ENCODE data around the gene CD84.
"Not testable (repeated sequence)": the region's sequence is repeated elsewhere in the genome, so short reads cannot be mapped to it uniquely, and the experiment has no call there.

Gene CD84

GRCh38 chr1:160579216-160579701 lies at the start of gene CD84:
CD84 (minus strand) TSS chr1:160579496; CDS start chr1:160579437, 59 bp downstream.
- no peak for DNase-seq (ENCODE audit: low read depth in 2 of 3, low spot score in 2 of 3)

DNA sequence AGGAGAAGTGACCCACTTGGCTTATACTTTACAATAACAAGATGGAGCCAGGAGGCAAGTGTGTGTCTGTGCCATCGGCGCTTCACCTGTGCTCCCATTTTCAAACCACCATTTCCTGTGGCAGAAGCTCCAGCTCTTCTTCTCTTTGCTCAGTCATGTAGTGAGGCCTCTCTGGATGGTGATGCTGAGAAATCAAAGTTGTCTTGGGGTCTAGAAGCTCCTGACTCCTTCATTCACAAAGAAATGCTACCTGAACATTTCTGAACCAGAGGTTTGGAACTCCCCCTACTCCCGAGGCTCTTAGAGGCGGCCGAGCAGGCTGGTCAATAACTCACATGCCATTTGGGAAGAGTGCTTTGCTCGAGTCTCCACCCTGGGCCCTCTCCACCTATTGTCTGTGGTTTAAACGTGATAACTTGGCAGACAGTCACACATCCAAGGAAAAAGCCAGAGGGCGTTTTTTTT lies 49.5 kb upstream of the CD84 start:
- DNase-seq (ENCODE audit: low read depth in 2 of 3, low spot score in 2 of 3) = no peak

- not testable (repeated sequence) for DNase-seq (ENCODE audit: low read depth in 2 of 3, low spot score in 2 of 3)
Observed at GRCh38 chr1:160627677-160628289, 48.5 kb upstream of the CD84 start.

DNA sequence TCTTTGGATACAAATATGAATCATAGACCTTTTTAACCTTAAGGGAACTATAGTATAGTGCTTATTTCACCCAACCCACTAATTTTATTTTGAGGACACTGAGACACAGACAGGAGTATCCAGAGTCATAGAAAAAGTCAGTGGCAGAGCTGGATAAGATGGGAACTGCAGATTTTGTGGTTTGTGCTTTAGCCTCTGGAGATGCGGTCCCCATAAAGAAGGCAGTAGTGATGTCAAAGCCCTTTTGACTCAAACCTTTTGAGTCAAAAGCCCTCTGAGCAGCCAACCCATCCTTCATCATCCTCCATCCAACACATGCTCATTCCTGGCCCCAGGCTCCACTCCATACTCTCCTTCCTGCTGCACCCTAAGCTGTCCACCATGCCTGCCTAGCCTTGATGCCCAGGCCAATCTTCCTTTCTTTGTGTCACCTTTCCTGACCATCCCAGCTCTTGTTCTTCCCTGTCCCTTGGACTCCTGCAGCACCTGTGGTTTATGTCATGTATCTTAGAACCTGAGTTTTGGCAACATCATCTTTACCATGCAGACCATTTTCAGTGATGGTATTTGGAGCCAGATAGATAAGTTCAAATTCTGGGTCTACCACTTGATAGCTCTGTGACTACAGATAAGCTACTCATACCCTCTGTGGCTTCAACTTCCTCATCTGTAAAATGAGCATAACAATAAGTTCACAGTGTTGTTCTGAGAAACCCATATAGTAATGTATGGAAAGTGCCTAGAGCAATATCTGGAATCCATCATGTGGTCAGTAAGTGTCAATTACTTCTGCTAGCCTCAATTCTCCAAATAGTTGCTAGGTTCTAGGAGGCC lies 47.4 kb upstream of the CD84 start:
- DNase-seq (ENCODE audit: low read depth in 2 of 3, low spot score in 2 of 3) = no peak

DNA sequence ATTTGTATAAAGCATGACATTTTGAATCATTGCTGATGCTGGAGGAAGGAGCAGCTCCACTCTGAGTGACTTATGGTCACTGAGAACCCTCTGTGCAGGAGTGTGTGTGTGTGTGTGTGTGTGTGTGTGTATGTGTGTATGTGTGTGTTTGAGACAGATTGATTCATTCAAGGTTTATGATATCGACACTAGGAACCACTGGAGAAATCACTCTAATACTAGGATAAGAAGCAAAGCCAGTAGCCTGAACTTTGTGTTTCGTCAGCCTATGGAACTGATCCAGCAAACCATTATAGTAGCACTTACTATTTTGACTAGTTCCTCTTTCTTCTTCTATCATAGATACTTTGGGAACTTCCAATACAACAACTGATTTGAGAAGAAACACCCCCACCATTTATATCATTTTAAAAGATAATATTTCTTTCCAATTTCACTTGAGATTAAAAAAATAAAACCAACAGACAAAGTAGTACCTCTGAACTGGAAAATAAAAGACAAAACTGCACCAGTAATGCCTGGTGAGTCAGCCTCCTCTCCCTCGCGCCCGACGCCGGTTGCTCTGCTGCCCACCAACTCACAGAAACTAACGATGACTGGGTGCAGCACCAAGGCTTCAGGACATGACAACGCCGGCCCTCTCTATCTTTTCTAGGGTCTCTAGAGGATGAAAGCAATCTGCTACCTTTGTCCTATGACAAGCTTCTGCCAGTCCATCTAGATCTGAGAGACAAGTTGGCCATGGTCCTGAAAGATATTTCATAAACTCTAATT lies 46.6 kb upstream of the CD84 start:
- peak in 1 of 3 experiments; percentile 55 for DNase-seq (ENCODE audit: low read depth in 2 of 3, low spot score in 2 of 3)

DNA sequence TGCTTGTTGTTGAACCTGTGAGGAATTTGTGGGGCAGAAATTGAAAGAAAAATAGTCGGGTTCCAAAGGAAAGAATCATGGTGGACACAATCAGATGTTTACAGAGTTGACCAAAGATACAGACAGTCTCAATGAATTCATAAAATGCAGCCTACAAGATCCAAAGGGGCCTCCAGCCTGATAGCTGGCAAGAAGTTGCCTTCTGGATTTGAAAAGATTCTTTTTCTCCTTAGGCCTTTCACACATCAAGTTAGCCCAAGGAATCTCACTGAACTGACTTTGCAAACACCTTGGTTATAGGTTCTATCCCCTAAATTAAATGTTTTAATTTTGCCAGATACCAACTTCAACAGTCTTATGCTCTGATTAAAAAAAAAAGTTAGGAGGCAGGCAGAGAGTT lies 46.0 kb upstream of the CD84 start:
- no peak for DNase-seq (ENCODE audit: low read depth in 2 of 3, low spot score in 2 of 3)

GRCh38 chr1:160624464-160624863 lies 45.2 kb upstream of the CD84 start:
- DNase-seq (ENCODE audit: low read depth in 2 of 3, low spot score in 2 of 3) = no peak

GRCh38 chr1:160623862-160624261 lies 44.6 kb upstream of the CD84 start:
- DNase-seq (ENCODE audit: low read depth in 2 of 3, low spot score in 2 of 3) = no peak

DNA sequence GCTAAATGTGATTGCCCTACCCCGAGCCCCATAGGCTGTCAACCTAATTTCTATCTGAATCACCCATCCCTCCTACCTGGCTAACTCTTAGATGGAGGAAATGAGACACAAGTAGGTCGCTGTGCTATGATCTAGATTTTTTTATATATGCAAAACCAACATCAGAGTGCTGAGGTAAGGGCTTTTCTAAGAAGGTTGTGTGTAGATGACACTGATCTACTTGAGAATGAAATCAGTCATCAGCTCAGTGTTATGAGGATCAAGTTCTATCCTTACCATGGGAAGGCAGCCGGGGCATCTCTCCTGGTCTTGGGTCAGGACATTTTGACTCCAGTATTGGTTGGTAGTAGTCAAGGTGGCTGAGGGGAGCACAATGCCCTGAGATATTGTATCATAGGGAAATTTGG lies 43.9 kb upstream of the CD84 start:
- no peak for DNase-seq (ENCODE audit: low read depth in 2 of 3, low spot score in 2 of 3)

DNA sequence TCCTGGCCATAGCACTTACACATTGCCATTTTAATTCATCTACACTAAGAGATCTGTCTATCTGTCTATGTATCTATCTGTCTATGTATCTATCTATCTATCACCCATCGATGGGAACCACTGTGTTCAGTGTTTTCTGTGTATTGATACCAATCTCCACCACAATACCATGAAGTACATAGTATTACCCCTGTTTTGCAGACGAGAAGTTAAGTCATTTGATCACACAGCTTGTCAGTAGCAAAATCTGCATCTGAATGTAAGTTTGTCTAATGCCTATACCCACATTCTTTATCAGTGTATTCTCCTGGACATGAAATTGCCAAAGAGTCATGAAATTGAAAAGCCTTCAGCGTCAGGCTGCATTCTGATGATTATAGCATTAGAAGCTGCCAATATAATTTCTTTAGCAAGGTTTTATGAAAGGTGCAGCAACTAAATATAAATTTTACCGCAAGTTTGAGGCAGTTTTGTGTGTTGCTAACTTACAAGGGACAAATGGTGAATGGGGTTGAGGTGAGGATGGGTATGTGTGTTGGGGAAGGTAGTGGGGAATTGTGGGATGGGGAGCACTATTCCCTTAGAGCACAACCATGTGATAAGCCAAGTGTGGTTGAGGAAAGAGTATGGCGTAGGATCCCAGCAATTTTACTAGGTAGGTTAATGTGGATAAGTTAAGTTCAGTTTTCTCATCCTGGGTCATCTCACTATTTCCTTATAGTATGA lies 43.4 kb upstream of the CD84 start:
- no peak for DNase-seq (ENCODE audit: low read depth in 2 of 3, low spot score in 2 of 3)

DNA sequence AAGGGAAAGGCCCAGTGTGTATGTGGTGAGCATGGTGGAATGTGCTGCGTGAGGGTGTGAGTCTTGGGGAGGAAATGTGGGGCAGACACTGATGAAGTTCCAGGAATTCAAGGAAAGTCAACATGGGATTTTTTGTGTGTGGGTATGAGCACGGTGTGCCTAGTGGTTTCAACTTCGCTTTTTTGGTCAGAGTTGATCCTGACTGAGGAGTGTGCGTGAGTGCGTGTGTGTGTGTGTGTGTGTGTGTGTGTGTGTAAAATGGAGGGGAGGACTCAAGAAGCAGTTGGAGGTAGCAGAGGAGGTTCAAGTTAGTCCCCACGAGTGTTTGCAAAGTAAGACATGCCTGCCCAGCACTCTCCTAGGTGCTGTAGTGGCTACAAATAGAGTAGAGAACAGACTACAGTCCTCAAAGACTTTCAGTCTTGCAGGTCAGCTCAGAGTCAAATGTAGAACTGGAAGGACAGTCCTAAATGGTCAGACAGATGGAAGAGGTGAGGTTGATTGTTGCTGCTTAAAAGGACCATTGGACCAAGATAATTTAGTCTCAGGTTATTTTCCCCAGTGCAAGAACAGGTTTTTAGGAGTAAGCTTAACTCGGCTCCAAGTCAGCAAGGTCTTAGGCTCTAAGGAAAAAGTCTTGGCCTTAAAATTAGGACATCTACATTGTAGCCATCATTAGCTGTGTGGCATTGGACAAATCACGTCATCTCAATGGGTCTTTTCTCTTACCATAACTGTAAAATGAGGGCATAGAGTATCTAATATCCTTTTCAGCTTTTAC lies 42.5 kb upstream of the CD84 start:
- no peak for DNase-seq (ENCODE audit: low read depth in 2 of 3, low spot score in 2 of 3)

DNA sequence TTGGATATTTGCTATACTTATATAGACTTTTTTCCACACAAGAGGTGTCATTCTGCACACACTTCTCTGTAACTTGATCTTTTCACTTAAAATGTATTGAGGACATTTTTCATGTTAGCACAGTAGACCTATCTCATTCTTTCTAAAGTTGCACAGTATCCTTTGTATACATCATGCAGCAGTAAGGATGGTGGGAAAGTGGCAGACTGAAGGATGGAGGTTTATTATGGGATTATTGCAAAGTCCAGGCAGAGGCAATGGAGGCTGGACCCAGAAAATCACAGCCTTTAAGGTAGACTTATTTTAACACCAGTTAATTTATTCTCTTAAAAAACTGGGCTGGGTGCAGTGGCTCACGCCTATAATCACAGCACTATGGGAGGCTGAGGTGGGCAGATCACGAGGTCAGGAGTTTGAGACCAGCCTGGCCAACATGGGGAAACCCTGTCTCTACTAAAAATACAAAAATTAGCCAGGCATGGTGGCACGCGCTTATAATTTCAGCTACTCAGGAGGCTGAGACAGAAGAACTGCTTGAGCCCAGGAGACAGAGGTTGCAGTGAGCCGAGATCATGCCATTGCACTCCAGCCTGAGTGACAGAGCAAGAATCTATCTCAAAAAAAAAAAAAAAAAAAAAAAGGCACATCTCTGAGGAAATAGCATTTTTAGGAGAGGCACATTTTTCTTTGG lies 41.8 kb upstream of the CD84 start:
- no peak for DNase-seq (ENCODE audit: low read depth in 2 of 3, low spot score in 2 of 3)

- no peak for DNase-seq (ENCODE audit: low read depth in 2 of 3, low spot score in 2 of 3)
Observed at GRCh38 chr1:160619742-160620277, 40.5 kb upstream of the CD84 start.

- DNase-seq (ENCODE audit: low read depth in 2 of 3, low spot score in 2 of 3) = no peak
Observed at GRCh38 chr1:160618763-160619274, 39.5 kb upstream of the CD84 start.

DNA sequence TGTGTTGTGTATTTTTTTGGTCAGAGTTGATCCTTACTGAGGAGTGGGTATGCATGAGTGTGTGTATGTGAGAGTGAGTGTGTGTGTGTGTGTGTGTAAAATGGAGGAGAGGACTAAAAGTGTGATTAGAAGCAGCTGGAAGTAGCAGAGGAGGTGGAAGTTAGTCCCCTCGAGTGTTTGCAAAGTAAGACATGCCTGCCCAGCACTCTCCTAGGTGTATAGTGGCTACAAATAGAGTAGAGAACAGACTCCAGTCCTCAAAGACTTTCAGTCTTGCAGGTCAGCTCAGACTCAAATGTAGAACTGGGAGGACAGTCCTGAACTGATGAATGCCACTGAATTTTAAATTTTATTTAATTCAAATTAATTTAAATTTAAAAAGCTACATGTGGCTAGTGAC lies 39.0 kb upstream of the CD84 start:
- no peak for DNase-seq (ENCODE audit: low read depth in 2 of 3, low spot score in 2 of 3)

- no peak for DNase-seq (ENCODE audit: low read depth in 2 of 3, low spot score in 2 of 3)
Observed at GRCh38 chr1:160615660-160616059, 36.4 kb upstream of the CD84 start.

- no peak for DNase-seq (ENCODE audit: low read depth in 2 of 3, low spot score in 2 of 3)
Observed at GRCh38 chr1:160614410-160614809, 35.1 kb upstream of the CD84 start.

DNA sequence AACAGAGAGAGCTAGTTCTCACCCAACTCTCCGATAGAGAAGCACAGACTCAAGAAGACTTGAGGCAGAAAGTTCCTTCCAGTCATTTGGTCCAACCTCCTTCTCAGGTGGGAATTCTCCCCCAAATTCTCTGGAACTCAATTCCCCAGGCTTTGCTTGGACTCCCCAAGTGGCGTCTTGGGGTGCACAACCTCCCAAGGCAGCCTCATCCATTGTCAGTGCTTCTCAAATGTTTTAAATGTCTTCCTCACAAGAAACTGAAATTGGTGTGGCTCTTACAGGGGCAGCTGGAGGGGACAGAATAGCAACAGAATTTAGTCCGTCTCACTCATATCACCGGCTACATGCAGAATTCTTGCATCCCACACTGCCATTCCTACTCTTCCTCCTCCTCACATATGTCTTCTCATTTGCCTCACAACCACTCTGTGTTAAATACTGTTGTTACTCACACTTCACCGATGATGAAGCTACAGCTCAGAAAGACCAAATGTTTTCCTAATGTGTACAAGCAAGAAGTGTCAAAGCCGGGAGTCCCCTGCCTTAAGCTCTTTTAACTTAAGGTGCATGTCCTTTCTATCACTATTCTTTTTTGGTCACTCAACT lies 33.4 kb upstream of the CD84 start:
- DNase-seq (ENCODE audit: low read depth in 2 of 3, low spot score in 2 of 3) = no peak

Data from activated CD8-positive, alpha-beta memory T cell treated with anti-CD3 and anti-CD28 coated beads for 48 hours (primary cell).